IPS-11a (cell line): Measurements from ENCODE around the gene TP73.

Source experiments
- H3K4me3 ChIP-seq: one replicate; pipeline ENCODE4 v1.5.1; 2013; ENCODE audit warnings: low read depth, low read length, control low read depth

Gene TP73

GRCh38 chr1:3703786-3704371 is 51.6 kb downstream of the TP73 start:
- no peak overlapping the region for H3K4me3 ChIP-seq

GRCh38 chr1:3705341-3705950 is 53.1 kb downstream of the TP73 start:
- no peak overlapping the region for H3K4me3 ChIP-seq

GRCh38 chr1:3706651-3707297 is 54.5 kb downstream of the TP73 start:
- H3K4me3 ChIP-seq, result no peak overlapping the region

GRCh38 chr1:3707298-3707938 is 55.1 kb downstream of the TP73 start:
- H3K4me3 ChIP-seq, result no peak overlapping the region

- H3K4me3 ChIP-seq, result no peak overlapping the region
Observed at GRCh38 chr1:3707939-3708328, 55.6 kb downstream of the TP73 start.

- no peak overlapping the region for H3K4me3 ChIP-seq
Observed at GRCh38 chr1:3708791-3709190, 56.5 kb downstream of the TP73 start.

- H3K4me3 ChIP-seq, result no peak overlapping the region
Observed at GRCh38 chr1:3710251-3710650, 57.9 kb downstream of the TP73 start.

- H3K4me3 ChIP-seq, result no peak overlapping the region
Observed at GRCh38 chr1:3711381-3711779, 59.1 kb downstream of the TP73 start.

GRCh38 chr1:3711780-3712451 is 59.6 kb downstream of the TP73 start:
- H3K4me3 ChIP-seq, result no peak overlapping the region

GRCh38 chr1:3712573-3713535 is 60.5 kb downstream of the TP73 start:
- no peak overlapping the region for H3K4me3 ChIP-seq

- no peak overlapping the region for H3K4me3 ChIP-seq
Observed at GRCh38 chr1:3713840-3714239, 61.5 kb downstream of the TP73 start.

- no peak overlapping the region for H3K4me3 ChIP-seq
Observed at GRCh38 chr1:3714284-3714741, 62.0 kb downstream of the TP73 start.

- no peak overlapping the region for H3K4me3 ChIP-seq
Observed at GRCh38 chr1:3714814-3715213, 62.5 kb downstream of the TP73 start.

GRCh38 chr1:3716351-3716750 is 64.0 kb downstream of the TP73 start:
- no peak overlapping the region for H3K4me3 ChIP-seq

- no peak overlapping the region for H3K4me3 ChIP-seq
Observed at GRCh38 chr1:3717041-3717714, 64.9 kb downstream of the TP73 start.

- no peak overlapping the region for H3K4me3 ChIP-seq
Observed at GRCh38 chr1:3717715-3718601, 65.6 kb downstream of the TP73 start.

GRCh38 chr1:3718764-3719163 is 66.4 kb downstream of the TP73 start:
- H3K4me3 ChIP-seq, result no peak overlapping the region

GRCh38 chr1:3721955-3722465 is 69.7 kb downstream of the TP73 start:
- no peak overlapping the region for H3K4me3 ChIP-seq

- H3K4me3 ChIP-seq, result no peak overlapping the region
Observed at GRCh38 chr1:3722846-3723245, 70.5 kb downstream of the TP73 start.
